GM19452 (cell line): ENCODE measurements around the gene SYNGR4.

Experiments
- ATAC-seq: cut with Tn5 transposase; IDR thresholded peaks from one replicate; pipeline ENCODE4 v1.9.1; 2021; ENCODE audit not compliant: unreplicated experiment

SYNGR4 gene

GRCh38 chr19:48396016-48396823 lies 32.1 kb downstream of the SYNGR4 start:
- ATAC-seq = no peak

GRCh38 chr19:48396824-48397176 lies 32.6 kb downstream of the SYNGR4 start:
- ATAC-seq = no peak

GRCh38 chr19:48397263-48398101 lies 33.3 kb downstream of the SYNGR4 start:
- ATAC-seq = no peak

- ATAC-seq = peak; percentile 16
Measured at GRCh38 chr19:48398102-48398374, 33.9 kb downstream of the SYNGR4 start.

GRCh38 chr19:48398375-48399235 lies 34.4 kb downstream of the SYNGR4 start:
- ATAC-seq = peak; percentile 49

- ATAC-seq = no peak
Measured at GRCh38 chr19:48400018-48400742, 36.0 kb downstream of the SYNGR4 start.

- ATAC-seq = no peak
Measured at GRCh38 chr19:48401287-48401686, 37.1 kb downstream of the SYNGR4 start.

GRCh38 chr19:48403606-48404005 lies 39.4 kb downstream of the SYNGR4 start:
- ATAC-seq = peak; percentile 61

- ATAC-seq = no peak
Measured at GRCh38 chr19:48405010-48405659, 41.0 kb downstream of the SYNGR4 start.

- ATAC-seq = no peak
Measured at GRCh38 chr19:48405850-48406249, 41.7 kb downstream of the SYNGR4 start.

GRCh38 chr19:48413879-48414587 lies 49.9 kb downstream of the SYNGR4 start:
- ATAC-seq = no peak

GRCh38 chr19:48415395-48415794 lies 51.2 kb downstream of the SYNGR4 start:
- no peak for ATAC-seq

GRCh38 chr19:48415806-48416221 lies 51.6 kb downstream of the SYNGR4 start:
- ATAC-seq = no peak

GRCh38 chr19:48417421-48417820 lies 53.3 kb downstream of the SYNGR4 start:
- ATAC-seq = no peak

- ATAC-seq = no peak
Measured at GRCh38 chr19:48418317-48419064, 54.3 kb downstream of the SYNGR4 start.

GRCh38 chr19:48419158-48419920 lies 55.2 kb downstream of the SYNGR4 start:
- ATAC-seq = no peak

GRCh38 chr19:48421548-48421947 lies 57.4 kb downstream of the SYNGR4 start:
- ATAC-seq = no peak

GRCh38 chr19:48424694-48425219 lies 60.6 kb downstream of the SYNGR4 start:
- ATAC-seq = no peak
